ENCODE data around the gene PKD1L1.
"Not testable (repeated sequence)": the region's sequence is repeated elsewhere in the genome, so short reads cannot be mapped to it uniquely, and the experiment has no call there.

The PKD1L1 gene

DNA sequence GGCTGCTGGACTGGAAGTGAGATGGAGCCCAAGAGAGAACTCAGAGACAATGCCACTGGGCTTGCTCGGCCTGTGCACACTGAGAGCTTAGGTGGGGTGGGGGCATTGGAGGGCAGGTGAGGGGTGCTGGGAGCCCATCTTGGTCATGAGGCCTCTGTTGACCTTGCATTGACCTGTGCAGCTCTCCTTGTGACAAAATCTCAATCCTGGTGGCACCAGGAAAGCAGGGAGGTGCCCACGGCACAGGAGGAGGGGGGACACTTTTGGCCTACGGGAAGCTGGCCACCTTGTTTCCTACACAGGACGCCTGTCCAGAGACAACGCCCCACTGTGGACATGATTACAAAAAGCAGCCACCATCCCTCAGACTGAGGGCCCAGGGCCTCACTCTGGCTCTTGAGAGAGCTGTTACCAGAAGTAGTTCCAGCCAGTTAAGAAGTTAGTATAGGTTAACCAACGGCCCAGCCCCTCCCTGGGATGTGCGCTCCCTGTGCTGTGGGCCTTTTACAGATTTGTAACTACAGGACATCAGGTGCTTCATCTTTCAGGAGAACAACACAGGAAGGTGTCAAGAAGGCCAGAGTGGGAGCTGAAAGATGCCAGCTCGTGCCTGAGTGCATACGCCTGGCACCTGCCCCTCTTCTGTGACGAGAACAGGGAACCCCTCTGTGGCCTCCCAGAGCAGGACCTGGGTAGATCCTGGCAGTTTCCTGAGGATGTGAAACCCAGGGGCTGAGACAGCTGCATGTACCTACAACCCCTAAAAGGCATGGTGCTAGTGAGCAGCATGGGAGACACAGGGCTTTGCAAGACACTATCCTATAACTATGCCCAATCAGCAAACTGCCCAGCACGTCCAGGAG is 10.3 kb downstream of the PKD1L1 start:
- no peak for DNase-seq (ENCODE audit: low read depth in 2 of 2)

DNA sequence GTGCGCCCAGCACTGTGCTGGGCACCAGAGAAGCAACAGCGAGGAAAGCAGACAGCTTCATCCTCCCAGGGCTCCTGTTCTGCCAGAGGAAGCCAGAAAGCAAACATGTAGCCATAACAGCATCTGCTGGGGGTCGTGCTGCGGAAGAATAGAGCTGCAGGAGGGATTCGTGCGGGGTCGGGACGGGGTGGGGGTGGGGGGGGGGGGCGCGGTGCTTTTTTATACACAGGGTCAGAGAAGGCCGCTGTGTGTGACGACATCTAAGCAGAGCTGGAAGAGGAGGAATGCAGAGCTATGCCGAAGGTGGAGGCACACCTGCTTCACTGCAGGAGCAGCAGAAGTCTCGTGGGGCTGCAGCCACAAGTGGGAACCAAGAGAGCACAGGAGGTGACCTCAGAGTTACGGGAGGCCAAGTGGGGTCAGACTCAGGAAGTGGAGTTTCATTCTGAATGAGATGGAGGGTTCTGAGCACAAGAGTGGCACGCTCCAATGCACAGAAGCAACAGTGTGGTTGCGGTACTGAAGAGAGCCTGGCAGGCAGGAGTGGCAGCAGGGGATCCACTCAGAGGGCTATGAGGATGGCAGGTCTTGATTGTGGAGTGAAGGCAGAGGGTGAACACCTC is 11.1 kb downstream of the PKD1L1 start:
- DNase-seq (ENCODE audit: low read depth in 2 of 2): no peak

DNA sequence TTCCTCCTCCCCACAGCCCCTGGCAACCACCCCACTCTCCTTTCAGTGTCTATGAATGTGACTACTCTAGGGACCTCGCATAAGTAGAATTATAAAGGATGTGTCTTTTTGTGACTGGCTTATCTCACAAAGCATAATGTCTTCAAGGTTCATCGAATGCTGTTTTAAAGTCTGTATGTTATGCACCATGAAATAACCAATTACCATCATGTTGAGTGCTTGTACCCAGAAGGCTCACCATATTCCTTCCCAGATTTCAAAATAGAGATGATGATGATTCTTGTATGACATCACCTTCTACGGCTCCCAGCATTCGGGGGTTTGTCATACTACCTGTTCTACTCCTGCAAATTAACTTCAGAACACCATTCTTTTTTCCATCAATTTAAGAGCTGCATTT is 11.9 kb downstream of the PKD1L1 start:
- DNase-seq (ENCODE audit: low read depth in 2 of 2): no peak

DNA sequence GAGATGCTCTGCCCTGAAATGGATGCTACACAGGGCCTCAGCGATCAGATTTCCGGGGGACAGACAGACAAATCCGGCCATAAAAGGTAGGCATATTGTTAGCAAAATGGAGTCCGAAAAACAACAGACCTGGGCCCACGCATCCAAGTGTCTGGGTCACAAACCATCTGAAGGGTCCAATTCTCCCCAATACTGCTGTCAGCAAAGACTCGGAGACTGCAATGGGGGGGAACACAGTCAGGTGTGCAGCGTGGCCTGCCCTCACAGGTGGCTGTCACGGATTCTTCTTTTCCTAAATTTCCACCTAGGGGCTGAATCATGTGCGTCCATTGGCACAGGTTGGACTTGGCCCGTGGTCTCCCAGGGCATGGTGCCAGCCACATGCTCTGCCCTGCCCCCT is 12.9 kb downstream of the PKD1L1 start:
- no peak for DNase-seq (ENCODE audit: low read depth in 2 of 2)

DNA sequence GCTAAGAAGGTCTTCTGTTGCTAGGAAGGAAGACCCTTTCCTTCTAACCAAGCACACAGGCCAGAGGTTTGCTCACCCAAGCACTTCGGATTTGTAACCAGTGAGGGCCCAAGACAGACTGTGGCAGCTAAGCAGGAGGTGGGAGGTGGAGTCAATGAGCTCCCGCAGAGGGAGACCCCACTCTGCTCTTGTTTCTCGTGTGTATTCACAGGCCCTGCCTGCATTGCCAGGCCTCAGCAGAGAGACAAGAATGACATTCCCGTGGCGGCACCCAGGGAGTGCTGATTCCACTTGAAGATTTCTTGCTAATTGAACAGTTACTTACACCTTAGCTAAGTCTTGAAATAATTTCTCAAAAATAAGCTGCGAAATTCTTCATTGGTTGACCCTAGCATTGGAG is 13.4 kb downstream of the PKD1L1 start:
- DNase-seq (ENCODE audit: low read depth in 2 of 2): no peak

DNA sequence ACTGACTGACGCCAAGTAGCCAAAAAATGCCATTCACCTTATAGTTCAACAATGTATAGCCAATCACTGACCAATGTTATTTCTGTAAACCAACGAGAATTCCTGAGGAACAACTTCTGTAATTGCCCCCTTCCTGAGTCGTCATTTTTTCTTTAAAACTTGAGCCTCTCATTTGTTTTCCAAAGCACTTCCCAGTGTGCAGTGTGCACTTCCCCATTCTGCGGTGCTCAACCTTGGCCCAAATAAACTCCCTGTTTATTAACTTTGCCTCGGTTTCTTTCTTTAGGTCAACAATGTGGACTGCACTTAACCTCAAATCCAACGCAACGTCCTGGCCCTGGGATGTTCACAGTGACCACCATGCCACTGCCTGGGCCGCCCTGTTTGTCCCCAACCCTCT is 15.1 kb downstream of the PKD1L1 start:
- DNase-seq (ENCODE audit: low read depth in 2 of 2): no peak

DNA sequence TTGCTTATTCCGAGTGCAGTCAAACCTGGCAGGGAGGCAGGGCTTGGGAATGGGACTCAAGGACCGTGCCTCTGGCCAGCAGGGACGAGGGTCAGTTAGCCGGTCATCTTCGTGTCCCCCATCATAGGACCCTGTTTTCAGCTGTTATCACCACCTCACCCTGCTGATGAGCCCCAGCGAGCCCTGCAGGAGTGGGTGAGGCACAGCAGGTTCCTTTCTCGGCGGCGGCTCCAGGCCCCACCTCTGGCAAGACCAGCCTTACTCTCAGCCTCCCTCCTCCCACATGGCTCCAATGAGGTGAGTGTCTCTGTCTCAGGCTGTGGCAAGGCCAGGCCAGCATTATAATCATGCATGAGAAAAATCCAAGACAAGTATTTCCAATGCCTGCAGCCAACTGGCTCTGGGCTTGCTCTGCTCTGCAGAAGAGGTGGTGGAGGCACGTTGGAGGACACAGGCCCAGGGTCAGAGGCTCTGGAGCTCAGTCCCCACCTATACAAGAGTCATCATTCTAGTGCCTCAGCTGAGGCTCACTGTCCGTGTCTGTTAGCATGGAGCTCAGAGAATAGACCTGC is 15.7 kb downstream of the PKD1L1 start:
- no peak for DNase-seq (ENCODE audit: low read depth in 2 of 2)

DNA sequence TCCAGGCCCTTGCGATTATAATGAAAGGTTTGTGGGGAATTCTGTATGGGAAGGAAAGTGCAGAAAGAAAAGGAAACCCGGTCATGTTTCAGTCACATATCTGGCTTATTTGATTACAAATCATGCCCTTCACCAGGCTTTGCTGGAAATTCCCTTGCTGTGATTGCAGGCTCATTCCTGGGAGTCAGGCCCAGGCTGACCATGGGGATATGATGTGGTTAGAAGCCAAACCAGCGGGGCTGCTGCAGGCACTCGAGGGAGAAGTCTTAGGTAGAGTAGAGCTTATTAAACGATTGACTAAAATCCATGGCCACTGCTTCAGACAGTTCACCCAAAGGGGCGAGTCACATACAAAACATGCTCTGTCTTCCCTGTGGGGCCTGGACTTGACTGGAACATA is 16.2 kb downstream of the PKD1L1 start:
- DNase-seq (ENCODE audit: low read depth in 2 of 2): no peak

DNA sequence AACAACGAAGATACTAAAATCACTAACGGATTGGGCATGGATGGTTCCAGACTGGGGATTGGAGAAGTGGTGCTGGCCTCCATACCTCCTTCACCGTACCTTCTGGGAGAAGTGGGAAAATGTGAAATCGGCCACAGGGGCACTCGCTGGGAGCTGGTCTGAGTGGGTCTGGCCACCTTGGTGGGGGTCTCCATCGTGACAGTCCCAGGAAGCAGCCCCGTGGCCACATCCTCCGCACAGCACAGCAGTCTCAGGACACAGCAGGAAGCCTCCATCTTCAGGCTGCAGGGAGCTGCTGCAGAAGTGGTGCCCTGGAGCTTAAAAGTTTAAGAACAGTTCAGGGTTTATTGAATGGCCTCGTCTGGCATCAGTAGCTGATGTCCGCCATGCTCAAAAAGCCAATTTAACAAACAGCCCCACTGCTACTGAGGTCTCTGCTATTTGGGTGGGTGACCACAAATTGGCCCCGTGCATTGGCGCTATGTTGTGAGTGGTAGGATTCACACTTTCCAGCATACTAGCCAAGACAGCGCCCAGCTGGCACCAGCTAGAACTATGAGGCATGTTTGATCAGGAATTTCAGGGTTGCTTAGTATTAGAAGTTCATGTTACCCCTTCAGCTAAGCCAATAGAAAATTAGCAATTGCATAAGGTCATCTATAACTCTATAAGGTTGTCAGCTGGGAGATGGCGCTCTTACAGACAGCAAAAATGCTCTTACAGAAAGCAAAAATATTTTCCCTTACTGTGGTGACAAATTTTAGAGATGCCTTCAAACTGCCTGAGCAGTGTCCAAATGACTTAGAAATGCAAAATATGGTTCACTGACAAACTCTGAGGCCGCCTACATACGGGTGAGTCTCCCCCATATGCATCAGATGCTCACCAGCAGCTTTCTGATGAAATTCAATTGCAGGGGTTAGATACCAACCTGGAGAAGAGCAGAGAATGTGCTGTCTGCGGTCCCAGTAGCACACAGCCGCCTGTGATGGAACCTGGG is 17.0 kb downstream of the PKD1L1 start:
- DNase-seq (ENCODE audit: low read depth in 2 of 2): no peak

DNA sequence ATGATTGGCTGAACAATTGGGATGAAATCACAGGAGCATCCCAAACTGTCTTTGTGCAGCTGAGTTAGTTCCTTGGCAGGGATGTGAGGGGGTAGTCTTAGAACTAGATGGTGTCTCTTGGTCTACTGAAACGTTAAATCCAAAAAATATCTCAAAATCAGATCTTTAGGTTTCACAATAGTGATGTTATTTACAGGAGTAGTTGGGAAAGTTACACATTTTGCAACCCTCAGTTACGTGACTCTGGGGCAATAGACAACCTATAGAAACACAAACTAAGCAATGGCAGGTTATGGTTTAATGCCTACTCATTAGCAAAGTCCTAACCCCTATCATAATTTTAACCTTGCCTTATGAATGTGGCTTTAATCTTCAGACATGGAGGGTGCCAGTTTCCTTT is 24.0 kb downstream of the PKD1L1 start:
- DNase-seq (ENCODE audit: low read depth in 2 of 2): no peak

DNA sequence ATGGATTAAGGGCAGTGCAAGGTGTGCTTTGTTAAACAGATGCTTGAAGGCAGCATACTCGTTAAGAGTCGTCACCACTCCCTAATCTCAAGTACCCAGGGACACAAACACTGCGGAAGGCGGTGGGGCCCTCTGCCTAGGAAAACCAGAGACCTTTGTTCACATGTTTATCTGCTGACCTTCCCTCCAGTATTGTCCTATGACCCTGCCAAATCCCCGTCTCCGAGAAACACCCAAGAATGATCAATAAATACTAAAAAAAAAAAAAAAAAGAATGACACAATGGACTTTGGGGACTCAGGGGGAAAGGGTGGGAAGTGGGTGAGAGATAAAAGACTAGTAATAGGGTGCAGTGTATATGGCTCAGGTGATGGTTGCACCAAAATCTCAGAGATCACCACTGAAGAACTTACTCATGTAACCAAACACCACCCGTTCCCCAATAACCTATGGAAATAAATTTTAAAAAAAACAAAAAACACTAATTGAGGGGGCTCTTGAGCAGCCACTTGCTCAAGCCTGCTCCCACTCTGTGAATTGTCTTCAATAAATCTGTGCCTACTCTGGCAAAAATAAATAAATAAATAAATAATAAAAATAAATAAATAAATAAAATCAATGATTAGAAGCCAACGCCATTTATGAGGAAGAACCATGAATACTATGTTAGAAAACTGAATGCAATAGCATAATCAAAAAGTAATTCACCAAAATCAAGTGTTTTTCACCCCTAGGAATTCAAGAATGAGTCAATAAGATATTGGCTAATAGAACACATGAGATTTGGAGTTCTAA is 25.0 kb downstream of the PKD1L1 start:
- not testable (repeated sequence) for DNase-seq (ENCODE audit: low read depth in 2 of 2)

DNA sequence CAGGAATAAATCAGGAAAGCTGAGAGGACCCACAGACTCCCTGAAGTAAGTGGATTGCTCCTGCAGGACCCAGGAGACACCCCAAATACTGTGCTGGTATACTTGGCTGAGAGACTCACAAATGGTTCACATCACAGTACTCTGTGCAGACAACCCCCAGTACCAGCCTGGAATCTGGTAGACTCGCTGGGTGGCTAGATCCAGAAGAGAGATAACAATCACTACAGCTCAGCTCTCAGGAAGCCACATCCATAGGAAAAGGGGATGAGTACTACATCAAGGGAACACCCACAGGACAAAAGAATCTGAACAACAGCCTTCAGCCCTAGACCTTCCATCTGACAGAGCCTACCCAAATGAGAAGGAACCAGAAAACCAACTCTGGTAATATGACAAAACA is 31.8 kb downstream of the PKD1L1 start:
- not testable (repeated sequence) for DNase-seq (ENCODE audit: low read depth in 2 of 2)

DNA sequence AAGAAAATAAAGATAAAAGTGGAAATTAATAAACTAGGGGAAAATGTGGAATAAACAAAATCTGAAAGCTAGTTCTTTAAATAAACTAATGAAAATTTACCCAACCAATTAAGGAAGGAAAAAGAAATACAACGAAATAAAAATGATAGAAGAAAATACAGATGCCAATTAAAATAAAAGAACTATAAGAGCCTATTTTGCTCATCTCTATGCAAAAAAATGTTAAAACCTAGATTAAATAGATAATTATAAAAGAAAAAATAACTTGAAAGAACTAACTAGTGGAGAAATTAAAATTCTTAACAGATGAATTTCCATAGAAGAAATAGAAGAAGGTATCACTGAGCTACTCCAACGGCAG is 32.7 kb downstream of the PKD1L1 start:
- no peak for DNase-seq (ENCODE audit: low read depth in 2 of 2)

DNA sequence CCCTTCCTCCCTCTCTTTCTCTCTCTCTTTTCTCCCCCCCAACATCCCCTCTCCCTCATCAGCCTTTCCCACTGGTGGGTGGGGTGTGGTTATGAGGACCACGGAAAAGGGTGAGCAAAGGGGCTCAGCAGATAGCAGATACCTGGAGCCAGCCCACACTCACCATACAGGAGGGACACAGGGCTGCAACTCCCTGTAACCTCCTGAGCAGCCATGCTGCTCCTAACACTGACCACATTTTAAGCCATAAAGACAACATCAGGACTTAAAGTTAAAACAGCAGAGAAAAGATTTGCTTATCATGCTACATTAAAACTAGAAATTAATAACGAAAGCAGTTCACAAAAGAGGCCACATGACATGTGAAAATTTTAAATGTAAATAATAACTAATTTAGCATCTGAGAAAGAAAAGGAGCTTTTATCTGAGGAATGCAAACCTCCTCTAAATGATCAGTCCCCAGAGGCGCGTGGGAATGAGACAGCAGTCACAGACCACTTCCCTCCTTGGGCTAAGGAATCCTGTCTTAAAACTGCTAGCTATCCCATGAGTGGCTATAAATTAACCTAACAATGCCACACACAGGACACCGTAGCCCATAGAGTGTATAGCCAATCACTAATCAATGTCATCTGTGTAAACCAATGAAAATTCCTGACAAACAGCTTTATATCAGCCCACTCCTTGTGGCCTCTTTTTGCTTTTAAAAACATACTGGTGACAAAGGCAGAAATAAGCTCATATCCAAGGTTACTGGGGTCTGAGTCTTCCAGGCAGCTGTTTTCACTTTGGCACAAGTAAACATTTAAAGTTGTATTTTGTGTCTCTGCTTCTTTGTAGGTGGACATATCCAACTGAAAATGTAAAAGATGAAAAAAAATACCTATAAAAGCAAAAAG is 33.3 kb downstream of the PKD1L1 start:
- DNase-seq (ENCODE audit: low read depth in 2 of 2): peak; percentile 54 to 56

DNA sequence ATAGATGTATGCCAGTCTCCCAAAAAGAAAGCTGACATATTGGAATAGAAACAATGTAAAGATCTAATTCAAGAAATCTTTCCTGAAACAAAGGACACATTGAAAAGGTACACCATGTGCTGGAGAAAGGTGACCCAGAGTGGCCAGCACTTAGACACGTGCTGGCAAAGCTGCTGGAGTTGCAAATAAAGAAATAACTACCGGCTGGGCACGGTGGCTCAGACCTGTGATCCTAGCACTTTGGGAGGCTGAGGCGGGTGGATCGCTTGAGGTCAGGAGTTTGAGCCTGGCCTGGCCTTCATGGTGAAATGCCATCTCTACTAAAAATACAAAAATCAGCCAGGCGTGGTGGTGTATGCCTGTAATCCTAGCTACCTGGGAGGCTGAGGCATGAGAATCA is 35.9 kb downstream of the PKD1L1 start:
- no peak for DNase-seq (ENCODE audit: low read depth in 2 of 2)

DNA sequence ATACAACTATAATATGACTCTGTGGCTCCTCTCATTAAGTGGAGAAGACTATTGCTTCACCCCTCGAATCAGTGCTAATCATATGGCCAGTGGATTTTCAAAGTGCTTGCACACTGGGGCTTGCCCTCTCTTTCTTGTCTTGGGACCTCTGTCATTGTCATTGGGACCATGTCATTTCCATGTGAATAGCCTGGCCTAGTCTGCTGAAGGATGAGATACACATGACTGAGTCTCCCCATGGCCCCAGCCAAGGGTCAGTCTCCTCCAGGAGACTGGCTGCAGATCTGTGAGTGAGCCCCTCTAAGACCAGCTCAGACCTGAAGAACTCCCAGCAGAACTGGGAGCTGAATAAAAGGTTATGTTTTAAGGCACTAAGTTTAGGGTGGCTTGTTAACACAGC is 39.5 kb downstream of the PKD1L1 start:
- DNase-seq (ENCODE audit: low read depth in 2 of 2): no peak

DNA sequence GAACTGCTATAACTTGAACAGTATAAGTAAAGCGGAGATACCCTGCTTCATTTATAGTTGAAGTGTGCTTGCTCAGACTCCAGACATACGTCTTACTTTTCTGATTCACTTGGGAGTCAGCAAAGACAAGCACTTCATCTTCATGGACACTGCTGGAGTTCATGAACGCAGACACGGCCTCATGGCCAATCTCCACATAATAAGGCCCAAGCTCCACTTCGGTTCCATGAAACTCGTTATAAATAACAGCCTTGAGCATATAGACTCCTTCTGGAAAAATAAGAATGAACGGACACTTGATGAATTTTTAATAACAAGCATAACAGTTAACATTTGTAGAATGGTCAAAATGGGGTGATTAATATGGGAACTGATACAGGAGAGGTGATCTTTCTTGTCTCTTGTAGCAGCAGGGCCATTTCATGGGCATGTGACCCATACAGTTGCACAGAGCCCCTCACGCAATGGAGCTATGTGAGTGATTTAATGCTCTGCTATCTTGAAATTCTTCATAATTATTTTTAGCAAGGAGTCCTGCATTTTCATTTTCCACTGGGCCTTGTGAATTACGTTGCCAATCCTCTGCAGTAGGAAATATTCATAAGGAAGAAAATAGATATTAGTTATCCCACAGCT is 40.2 kb downstream of the PKD1L1 start:
- DNase-seq (ENCODE audit: low read depth in 2 of 2): no peak

DNA sequence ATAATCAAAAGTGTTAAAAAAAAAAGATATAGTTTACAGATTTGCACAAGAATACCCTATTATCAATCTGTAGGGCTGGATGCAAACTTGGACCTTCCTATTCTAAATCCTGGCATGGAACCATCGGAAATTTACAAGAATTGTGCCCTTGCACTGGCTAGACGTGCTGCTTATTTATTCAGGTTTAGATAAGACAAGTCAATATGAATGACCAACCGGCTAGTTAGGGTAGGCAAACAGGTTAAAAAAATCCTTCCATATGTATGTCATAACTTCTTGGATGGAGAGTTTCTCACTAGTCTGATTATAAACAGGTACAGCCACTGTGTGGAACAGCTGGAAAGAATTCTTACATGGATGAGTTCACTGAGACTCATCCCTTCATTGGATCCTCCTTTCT is 41.4 kb downstream of the PKD1L1 start:
- no peak for DNase-seq (ENCODE audit: low read depth in 2 of 2)

DNA sequence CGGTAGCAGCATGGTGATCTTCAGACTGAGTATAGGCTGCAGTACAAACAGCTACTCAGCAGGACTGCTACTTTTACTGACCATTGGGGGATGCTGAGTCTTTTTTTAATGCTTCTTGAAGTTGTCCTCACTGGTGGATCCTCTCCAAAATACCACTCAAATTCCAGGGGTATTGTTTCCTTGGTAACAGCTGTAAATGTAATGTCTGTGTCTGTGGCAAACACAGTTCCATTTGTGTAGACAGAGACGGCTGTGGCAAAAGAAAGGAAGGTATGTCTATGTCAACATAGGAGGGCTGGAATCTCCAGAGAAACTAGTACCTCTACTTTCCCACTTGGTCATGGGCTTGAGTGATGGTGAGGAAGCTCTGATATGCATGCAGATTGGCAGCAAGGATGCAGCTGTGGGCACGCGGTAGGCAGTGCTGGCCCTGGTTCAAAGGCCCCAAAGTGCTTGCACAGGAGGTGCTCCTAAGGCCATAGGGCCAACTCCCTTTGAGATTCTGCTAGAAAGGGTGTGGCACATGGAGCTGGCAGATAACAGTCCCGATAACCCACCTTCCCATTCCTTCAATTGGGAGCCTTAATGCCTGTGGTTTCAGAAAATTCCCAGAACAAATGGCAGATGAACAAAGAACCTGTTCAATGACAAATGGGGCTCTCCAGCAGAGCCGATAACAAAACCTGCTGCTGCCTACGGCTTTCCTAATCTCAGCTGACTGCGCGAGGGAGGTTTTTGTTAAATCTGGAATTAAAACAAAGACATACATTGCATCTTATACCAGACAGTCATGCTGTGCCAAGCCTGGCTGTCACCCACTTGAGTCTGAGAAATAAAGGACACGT is 43.0 kb downstream of the PKD1L1 start:
- DNase-seq (ENCODE audit: low read depth in 2 of 2): peak; percentile 1 to 6

Data from fibroblast of skin of left quadriceps (primary cell).